HepG2 (cell line): Measurements from ENCODE around the gene RAB3GAP1. TPM values are rescaled to one million over a fixed set of nuclear protein-coding genes. Genes with fewer than 3 reads are reported as not detected.
A peak's percentile ranks its signal among the peaks of the same experiment; 100 is the strongest.

Experiments used
- HNRNPH1 ChIP-seq: fragments of 200-400 bp; formaldehyde crosslinking; optimal IDR thresholded peaks from 2 replicates; pipeline ENCODE3; 2017; ENCODE audit warnings: mild to moderate bottlenecking, low read depth, low read length
- IRF9 ChIP-seq: sonication (generic); formaldehyde crosslinking; IDR thresholded peaks from 2 replicates; pipeline ENCODE4 v1.8.0; 2022; ENCODE audit warnings: missing genetic modification reagents, mild to moderate bottlenecking, borderline replicate concordance
- LRRFIP1 ChIP-seq: sonication (generic); formaldehyde crosslinking; conservative IDR thresholded peaks from 2 replicates; pipeline ENCODE4 v1.4.0; 2020; ENCODE audit warnings: missing genetic modification reagents
- MBD4 ChIP-seq: IDR thresholded peaks from 2 replicates; pipeline ENCODE4 v1.6.1; 2012; ENCODE audit warnings: low read length, inconsistent platforms, borderline replicate concordance
- NCOA5 ChIP-seq: sonication (generic); formaldehyde crosslinking; IDR thresholded peaks from 2 replicates; pipeline ENCODE4 v1.4.0; 2020; ENCODE audit warnings: missing genetic modification reagents
- NR3C1 ChIP-seq: sonication (generic); formaldehyde crosslinking; IDR thresholded peaks from 2 replicates; pipeline ENCODE4 v1.4.0; 2020; ENCODE audit warnings: missing genetic modification reagents
- PHF20 ChIP-seq: sonication (generic); formaldehyde crosslinking; IDR thresholded peaks from 2 replicates; pipeline ENCODE4 v1.5.0; 2020; ENCODE audit warnings: mild to moderate bottlenecking, missing genetic modification reagents
- POGZ ChIP-seq: sonication (generic); formaldehyde crosslinking; IDR thresholded peaks from 2 replicates; pipeline ENCODE4 v1.4.0; 2020; ENCODE audit warnings: mild to moderate bottlenecking, missing genetic modification reagents
- POLR2A ChIP-seq, 2 experiments: IDR thresholded peaks; 2 replicates each; pipeline ENCODE4 v1.6.1; 2011; ENCODE audit warnings: low read depth in 2 of 2, low read length in 2 of 2, mild to moderate bottlenecking in 1 of 2, moderate library complexity in 1 of 2; ENCODE audit not compliant: insufficient read depth in 1 of 2
- PRDM4 ChIP-seq: sonication (generic); formaldehyde crosslinking; IDR thresholded peaks from 2 replicates; pipeline ENCODE4 v1.9.0; 2021; ENCODE audit warnings: missing genetic modification reagents, borderline replicate concordance
- RFX5 ChIP-seq: IDR thresholded peaks from 2 replicates; pipeline ENCODE4 v1.6.1; 2011; ENCODE audit warnings: low read depth, low read length, improper control_type of control experiment
- SNAPC2 ChIP-seq: sonication (generic); formaldehyde crosslinking; IDR thresholded peaks from 2 replicates; pipeline ENCODE4 v1.8.1; 2022; ENCODE audit warnings: mild to moderate bottlenecking, missing genetic modification reagents
- ZGPAT ChIP-seq: IDR thresholded peaks from 2 replicates; pipeline ENCODE4 v1.6.1; 2016; ENCODE audit warnings: mild to moderate bottlenecking
- ZNF572 ChIP-seq: sonication (generic); formaldehyde crosslinking; IDR thresholded peaks from 2 replicates; pipeline ENCODE4 v1.5.1; 2020; ENCODE audit warnings: mild to moderate bottlenecking, missing genetic modification reagents
- polyA plus RNA-seq, 8 experiments: library from polyadenylated mRNA; depleted of rRNA in 3 of 8; stranded (reverse) in 7 of 8; unstranded in 1 of 8; fragments of >200 nt; fragmentation: Illumina TruSeq in 4 of 8; extraction: Trizol in 4 of 8; gene quantifications; 2 replicates each; pipeline versions ENCODE4 v1.2.1 to v1.2.3, GENCODE V29; 2011 to 2016; ENCODE audit warnings: low read depth in 4 of 8, missing spikeins in 1 of 8, mixed read lengths in 1 of 8; ENCODE audit not compliant: insufficient read depth in 1 of 8
- total RNA-seq, 5 experiments: library from RNA; depleted of rRNA; stranded (reverse); fragments of >200 nt; fragmentation: Illumina TruSeq; extraction: Trizol; gene quantifications; 2 replicates each; pipeline ENCODE4 v1.2.3, GENCODE V29; 2016; ENCODE audit warnings: low read depth in 1 of 5

Gene RAB3GAP1
- total and polyA plus RNA-seq, 2 of the 13 experiments (the other 11 are each of a cell fraction or from before 2014, with no cell fraction given), result 15.2 to 48.8 TPM

- TF ChIP-seq ZGPAT (CRISPR knock-in tag), result peak; percentile 52; the same call in 1 of the 2 replicates
- TF ChIP-seq ZNF572 (CRISPR knock-in tag), result peak; percentile 24; the same call in 1 of the 2 replicates
- TF ChIP-seq IRF9 (CRISPR knock-in tag), result no peak
- 0 out of 2 replicates have a peak, but pooled peaks have one; percentile 51 for TF ChIP-seq POGZ (CRISPR knock-in tag)
- TF ChIP-seq LRRFIP1 (CRISPR knock-in tag), result no peak
- no peak for TF ChIP-seq NCOA5
- no peak for TF ChIP-seq NR3C1 (CRISPR knock-in tag)
- no peak for TF ChIP-seq POLR2A (IDR thresholded peaks at IDR 0.05; ENCODE audit: insufficient read depth in 1 of 2, low read depth in 2 of 2, low read length in 2 of 2)
- no peak for TF ChIP-seq RFX5
- TF ChIP-seq PRDM4 (CRISPR knock-in tag), result no peak
- TF ChIP-seq MBD4, result no peak
- no peak for TF ChIP-seq PHF20
- TF ChIP-seq SNAPC2 (CRISPR knock-in tag), result no peak
- no peak for TF ChIP-seq HNRNPH1
Measured at GRCh38 chr2:135004005-135004746, 47.9 kb upstream of the RAB3GAP1 start (continued).
